K562 (cell line): ENCODE data around the gene KLRF2. TPM values are rescaled to one million over a fixed set of nuclear protein-coding genes. Genes with fewer than 3 reads are reported as not detected.

ENCODE experiments used
- CBX5 ChIP-seq: IDR thresholded peaks from 2 replicates; pipeline ENCODE4 v1.6.1; 2014; ENCODE audit warnings: low read depth, borderline replicate concordance
- GABPB1 ChIP-seq: sonication (generic); formaldehyde crosslinking; IDR thresholded peaks from 2 replicates; pipeline ENCODE4 v1.8.0; 2022; ENCODE audit warnings: mild to moderate bottlenecking, missing genetic modification reagents
- HNRNPL ChIP-seq: fragments of 200-400 bp; formaldehyde crosslinking; IDR thresholded peaks from 2 replicates; pipeline ENCODE4 v1.6.1; 2017; ENCODE audit warnings: low read depth, mild to moderate bottlenecking, low read length
- ILK ChIP-seq: fragments of 450-650 bp; IDR thresholded peaks from 2 replicates; pipeline ENCODE4 v1.6.1; 2016; ENCODE audit warnings: missing genetic modification characterization, low read depth, mild to moderate bottlenecking, missing compliant biosample characterization, moderate library complexity, borderline replicate concordance
- JUNB ChIP-seq: fragments of 450-650 bp; formaldehyde crosslinking; conservative IDR thresholded peaks from 2 replicates; pipeline ENCODE4 v1.4.0; 2020; ENCODE audit warnings: mild to moderate bottlenecking
- MTA2 ChIP-seq: fragments of 450-650 bp; IDR thresholded peaks from 2 replicates; pipeline ENCODE4 v1.6.1; 2016; ENCODE audit warnings: low read depth
- PML ChIP-seq: IDR thresholded peaks from 2 replicates; pipeline ENCODE4 v1.6.1; 2012; ENCODE audit warnings: low read length, inconsistent platforms
- POU5F1 ChIP-seq: fragments of 150-350 bp; IDR thresholded peaks from 2 replicates; pipeline ENCODE4 v1.6.1; 2014; ENCODE audit warnings: borderline replicate concordance, low read length, low read depth, mild to moderate bottlenecking; ENCODE audit not compliant: partially characterized antibody
- RAD51 ChIP-seq: fragments of 450-650 bp; IDR thresholded peaks from 2 replicates; pipeline ENCODE4 v1.7.1; 2016; ENCODE audit warnings: low read depth, mild to moderate bottlenecking, borderline replicate concordance
- SAP30 ChIP-seq: fragments of 200-600 bp; sonication (generic); IDR thresholded peaks from 2 replicates; pipeline ENCODE4 v1.6.1; 2012; ENCODE audit warnings: borderline replicate concordance, low read depth, mild to moderate bottlenecking, moderate library complexity, low read length, control low read depth, inconsistent platforms; ENCODE audit not compliant: insufficient read depth, poor library complexity, severe bottlenecking
- TRIM28 ChIP-seq: fragments of 450-650 bp; IDR thresholded peaks from 2 replicates; pipeline ENCODE4 v1.6.1; 2017
- ZNF324 ChIP-seq: fragments of 250-450 bp; sonication (Bioruptor Pico); IDR thresholded peaks from 2 replicates; pipeline ENCODE4 v1.4.0; 2020; ENCODE audit warnings: mild to moderate bottlenecking
- ZNF445 ChIP-seq: fragments of 250-450 bp; sonication (Bioruptor Pico); IDR thresholded peaks from 2 replicates; pipeline ENCODE4 v1.4.0; 2020; ENCODE audit warnings: low read depth, mild to moderate bottlenecking, moderate library complexity
- ZNF695 ChIP-seq: fragments of 450-650 bp; formaldehyde crosslinking; IDR thresholded peaks from 2 replicates; pipeline ENCODE4 v1.4.0; 2020; ENCODE audit warnings: mild to moderate bottlenecking, moderate library complexity
- ZSCAN29 ChIP-seq: fragments of 450-650 bp; IDR thresholded peaks from 2 replicates; pipeline ENCODE4 v1.6.1; 2017
- polyA plus RNA-seq, 8 experiments: library from polyadenylated mRNA; depleted of rRNA in 4 of 8; stranded (reverse) in 5 of 8; unstranded in 3 of 8; fragments of >200 nt; fragmentation: Nextera tagmentation in 2 of 8; fragmentation: Illumina TruSeq in 1 of 8; extraction: Ambion mirVana in 2 of 8; extraction: Trizol in 1 of 8; gene quantifications; 2 replicates each; pipeline versions ENCODE4 v1.2.1 to v1.2.3, GENCODE V29; 2011 to 2014; ENCODE audit warnings: inconsistent platforms in 1 of 8, missing spikeins in 1 of 8
- total RNA-seq, 7 experiments: library from RNA; depleted of rRNA in 6 of 7; stranded (reverse); fragments of >200 nt in 6 of 7; fragmentation: Illumina TruSeq in 2 of 7; extraction: Trizol in 2 of 7; gene quantifications; 2 replicates each; pipeline versions ENCODE4 v1.2.1 to v1.2.3, GENCODE V29; 2011 to 2021; ENCODE audit warnings: low replicate concordance in 1 of 7
- TF ChIP-seq, protein P1 (sequence below): fragments of 450-650 bp; formaldehyde crosslinking; IDR thresholded peaks from 2 replicates; pipeline ENCODE4 v1.4.0; 2022; ENCODE audit warnings: missing genetic modification characterization
- TF ChIP-seq, protein P2 (sequence below), 3 experiments: fragments of 200-800 bp in 1 of 3; fragments of 250-450 bp in 1 of 3; fragments of 450-650 bp in 1 of 3; sonication (Bioruptor Pico) in 1 of 3; sonication (Bioruptor generic) in 1 of 3; formaldehyde crosslinking in 1 of 3; IDR thresholded peaks; 2 replicates each; pipeline versions ENCODE4 v1.6.1 to v1.8.0; 2016 to 2022; ENCODE audit warnings: mild to moderate bottlenecking in 2 of 3, missing genetic modification characterization in 2 of 3, missing compliant biosample characterization in 1 of 3, moderate library complexity in 1 of 3
- TF ChIP-seq, protein P3 (sequence below): fragments of 450-650 bp; IDR thresholded peaks from 2 replicates; pipeline ENCODE4 v1.6.1; 2018; ENCODE audit warnings: mild to moderate bottlenecking, low read depth; ENCODE audit not compliant: partially characterized antibody
- TF ChIP-seq, protein P4 (sequence below): sonication (generic); formaldehyde crosslinking; IDR thresholded peaks from 2 replicates; pipeline ENCODE4 v1.9.0; 2022; ENCODE audit warnings: mild to moderate bottlenecking, missing genetic modification reagents

Gene KLRF2
- total and polyA plus RNA-seq, 9 of the 15 experiments (the other 6 are each of a cell fraction or from before 2014, with no cell fraction given), result not detected

GRCh38 chr12:9902539-9903228 lies 21.4 kb downstream of the KLRF2 start (continued):
- TF ChIP-seq, protein P1, sequence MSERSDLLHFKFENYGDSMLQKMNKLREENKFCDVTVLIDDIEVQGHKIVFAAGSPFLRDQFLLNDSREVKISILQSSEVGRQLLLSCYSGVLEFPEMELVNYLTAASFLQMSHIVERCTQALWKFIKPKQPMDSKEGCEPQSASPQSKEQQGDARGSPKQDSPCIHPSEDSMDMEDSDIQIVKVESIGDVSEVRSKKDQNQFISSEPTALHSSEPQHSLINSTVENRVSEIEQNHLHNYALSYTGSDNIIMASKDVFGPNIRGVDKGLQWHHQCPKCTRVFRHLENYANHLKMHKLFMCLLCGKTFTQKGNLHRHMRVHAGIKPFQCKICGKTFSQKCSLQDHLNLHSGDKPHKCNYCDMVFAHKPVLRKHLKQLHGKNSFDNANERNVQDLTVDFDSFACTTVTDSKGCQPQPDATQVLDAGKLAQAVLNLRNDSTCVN (CRISPR knock-in tag), result no peak
- TF ChIP-seq CBX5 (peak; percentile 88; the same call in 1 of the 2 replicates), TRIM28 (peak; percentile 68; the same call in 1 of the 2 replicates), ZSCAN29 (no peak), JUNB (CRISPR knock-in tag) (no peak), RAD51 (no peak), GABPB1 (CRISPR knock-in tag) (no peak), PML (no peak), POU5F1 (no peak), ZNF324 (CRISPR knock-in tag) (no peak), ZNF695 (CRISPR knock-in tag) (no peak), MTA2 (no peak), HNRNPL (no peak), ILK (tag) (no peak), ZNF445 (no peak), SAP30 (no peak)
- TF ChIP-seq, protein P2, sequence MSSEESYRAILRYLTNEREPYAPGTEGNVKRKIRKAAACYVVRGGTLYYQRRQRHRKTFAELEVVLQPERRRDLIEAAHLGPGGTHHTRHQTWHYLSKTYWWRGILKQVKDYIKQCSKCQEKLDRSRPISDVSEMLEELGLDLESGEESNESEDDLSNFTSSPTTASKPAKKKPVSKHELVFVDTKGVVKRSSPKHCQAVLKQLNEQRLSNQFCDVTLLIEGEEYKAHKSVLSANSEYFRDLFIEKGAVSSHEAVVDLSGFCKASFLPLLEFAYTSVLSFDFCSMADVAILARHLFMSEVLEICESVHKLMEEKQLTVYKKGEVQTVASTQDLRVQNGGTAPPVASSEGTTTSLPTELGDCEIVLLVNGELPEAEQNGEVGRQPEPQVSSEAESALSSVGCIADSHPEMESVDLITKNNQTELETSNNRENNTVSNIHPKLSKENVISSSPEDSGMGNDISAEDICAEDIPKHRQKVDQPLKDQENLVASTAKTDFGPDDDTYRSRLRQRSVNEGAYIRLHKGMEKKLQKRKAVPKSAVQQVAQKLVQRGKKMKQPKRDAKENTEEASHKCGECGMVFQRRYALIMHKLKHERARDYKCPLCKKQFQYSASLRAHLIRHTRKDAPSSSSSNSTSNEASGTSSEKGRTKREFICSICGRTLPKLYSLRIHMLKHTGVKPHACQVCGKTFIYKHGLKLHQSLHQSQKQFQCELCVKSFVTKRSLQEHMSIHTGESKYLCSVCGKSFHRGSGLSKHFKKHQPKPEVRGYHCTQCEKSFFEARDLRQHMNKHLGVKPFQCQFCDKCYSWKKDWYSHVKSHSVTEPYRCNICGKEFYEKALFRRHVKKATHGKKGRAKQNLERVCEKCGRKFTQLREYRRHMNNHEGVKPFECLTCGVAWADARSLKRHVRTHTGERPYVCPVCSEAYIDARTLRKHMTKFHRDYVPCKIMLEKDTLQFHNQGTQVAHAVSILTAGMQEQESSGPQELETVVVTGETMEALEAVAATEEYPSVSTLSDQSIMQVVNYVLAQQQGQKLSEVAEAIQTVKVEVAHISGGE (CRISPR knock-in tag; IDR thresholded peaks at IDR 0.05), result no peak
- TF ChIP-seq, protein P3, sequence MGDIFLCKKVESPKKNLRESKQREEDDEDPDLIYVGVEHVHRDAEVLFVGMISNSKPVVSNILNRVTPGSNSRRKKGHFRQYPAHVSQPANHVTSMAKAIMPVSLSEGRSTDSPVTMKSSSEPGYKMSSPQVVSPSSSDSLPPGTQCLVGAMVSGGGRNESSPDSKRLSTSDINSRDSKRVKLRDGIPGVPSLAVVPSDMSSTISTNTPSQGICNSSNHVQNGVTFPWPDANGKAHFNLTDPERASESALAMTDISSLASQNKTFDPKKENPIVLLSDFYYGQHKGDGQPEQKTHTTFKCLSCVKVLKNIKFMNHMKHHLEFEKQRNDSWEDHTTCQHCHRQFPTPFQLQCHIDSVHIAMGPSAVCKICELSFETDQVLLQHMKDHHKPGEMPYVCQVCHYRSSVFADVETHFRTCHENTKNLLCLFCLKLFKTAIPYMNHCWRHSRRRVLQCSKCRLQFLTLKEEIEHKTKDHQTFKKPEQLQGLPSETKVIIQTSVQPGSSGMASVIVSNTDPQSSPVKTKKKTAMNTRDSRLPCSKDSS, result peak; percentile 65
- TF ChIP-seq, protein P4, sequence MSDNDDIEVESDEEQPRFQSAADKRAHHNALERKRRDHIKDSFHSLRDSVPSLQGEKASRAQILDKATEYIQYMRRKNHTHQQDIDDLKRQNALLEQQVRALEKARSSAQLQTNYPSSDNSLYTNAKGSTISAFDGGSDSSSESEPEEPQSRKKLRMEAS, result no peak
